ENCODE measurements around the gene RFX8. TPM values are rescaled to one million over a fixed set of nuclear protein-coding genes. Genes with fewer than 3 reads are reported as not detected.

Gene RFX8
- total RNA-seq, result under 1 TPM in 1 of 4 donors, not detected in 3; 0.83 TPM
- polyA plus RNA-seq, result under 1 TPM in 1 of 3 donors, not detected in 2; 0.12 TPM

DNA sequence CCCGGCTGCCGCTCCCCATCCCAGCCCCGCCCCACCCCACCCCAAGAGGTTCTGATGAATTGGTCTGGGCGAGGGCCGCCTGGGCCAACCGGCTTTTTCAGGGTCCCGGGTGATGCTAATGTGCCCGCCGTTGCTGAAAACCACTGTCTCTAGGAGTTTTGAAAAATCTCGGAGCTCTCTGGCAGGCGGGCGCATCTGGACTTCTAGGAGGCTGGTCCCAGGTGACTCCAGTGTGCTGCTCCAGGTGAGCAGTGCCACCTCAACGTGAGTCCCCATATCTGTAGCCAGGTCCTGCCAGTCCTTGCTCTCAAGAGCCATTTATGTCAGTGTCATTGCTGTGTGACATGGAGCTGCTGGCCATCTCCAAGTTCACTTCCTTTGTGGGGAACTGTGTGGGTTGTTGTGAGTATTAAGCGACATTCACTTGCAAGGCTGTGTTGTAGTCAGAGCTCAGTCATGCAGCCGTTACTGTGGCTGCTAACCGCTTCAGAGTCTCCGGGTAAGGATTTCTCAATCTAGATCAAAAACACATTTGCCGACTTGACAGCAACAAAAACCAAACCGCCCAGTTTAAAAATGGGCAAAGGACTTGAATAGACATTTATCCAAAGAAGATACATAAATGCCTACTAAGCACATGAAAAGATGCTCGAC, at the start of gene RFX8:
Gene RFX8 (minus strand): TSS at position 382 of the 654 bp plus-strand sequence. CDS start 8,264 bp downstream, outside the sequence.
- intact Hi-C loops (cut with DNase I), result no loop called here
- H3K4me3 ChIP-seq, result peak within 1 kb of the TSS; percentile 34 to 71 (median 60)
- H3K9me3 ChIP-seq, result no peaks in the 10 kb centered on the region
- H3K27me3 ChIP-seq, result no peaks in the 10 kb centered on the region
- TF ChIP-seq, protein P1, sequence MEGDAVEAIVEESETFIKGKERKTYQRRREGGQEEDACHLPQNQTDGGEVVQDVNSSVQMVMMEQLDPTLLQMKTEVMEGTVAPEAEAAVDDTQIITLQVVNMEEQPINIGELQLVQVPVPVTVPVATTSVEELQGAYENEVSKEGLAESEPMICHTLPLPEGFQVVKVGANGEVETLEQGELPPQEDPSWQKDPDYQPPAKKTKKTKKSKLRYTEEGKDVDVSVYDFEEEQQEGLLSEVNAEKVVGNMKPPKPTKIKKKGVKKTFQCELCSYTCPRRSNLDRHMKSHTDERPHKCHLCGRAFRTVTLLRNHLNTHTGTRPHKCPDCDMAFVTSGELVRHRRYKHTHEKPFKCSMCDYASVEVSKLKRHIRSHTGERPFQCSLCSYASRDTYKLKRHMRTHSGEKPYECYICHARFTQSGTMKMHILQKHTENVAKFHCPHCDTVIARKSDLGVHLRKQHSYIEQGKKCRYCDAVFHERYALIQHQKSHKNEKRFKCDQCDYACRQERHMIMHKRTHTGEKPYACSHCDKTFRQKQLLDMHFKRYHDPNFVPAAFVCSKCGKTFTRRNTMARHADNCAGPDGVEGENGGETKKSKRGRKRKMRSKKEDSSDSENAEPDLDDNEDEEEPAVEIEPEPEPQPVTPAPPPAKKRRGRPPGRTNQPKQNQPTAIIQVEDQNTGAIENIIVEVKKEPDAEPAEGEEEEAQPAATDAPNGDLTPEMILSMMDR (IDR thresholded peaks at IDR 0.05), result no peak
- TF ChIP-seq POLR2A (IDR thresholded peaks at IDR 0.05) (no peak), EP300 (IDR thresholded peaks at IDR 0.05) (no peak), POLR2AphosphoS5 (IDR thresholded peaks at IDR 0.05) (no peak)
- H3K36me3 ChIP-seq, result no peaks in the 10 kb centered on the region
- H3K27ac ChIP-seq, result peak within 1 kb of the TSS; percentile 50 to 70 (median 59)
- 25 to 50% methylated on average over 20 of the region's 20 CpGs for WGBS, 2 donors
- peaks cover 0 to 30% (median 20%) of the 10 kb centered on the region in 4 donors for H3K4me1 ChIP-seq
- no peak for DNase-seq

DNA sequence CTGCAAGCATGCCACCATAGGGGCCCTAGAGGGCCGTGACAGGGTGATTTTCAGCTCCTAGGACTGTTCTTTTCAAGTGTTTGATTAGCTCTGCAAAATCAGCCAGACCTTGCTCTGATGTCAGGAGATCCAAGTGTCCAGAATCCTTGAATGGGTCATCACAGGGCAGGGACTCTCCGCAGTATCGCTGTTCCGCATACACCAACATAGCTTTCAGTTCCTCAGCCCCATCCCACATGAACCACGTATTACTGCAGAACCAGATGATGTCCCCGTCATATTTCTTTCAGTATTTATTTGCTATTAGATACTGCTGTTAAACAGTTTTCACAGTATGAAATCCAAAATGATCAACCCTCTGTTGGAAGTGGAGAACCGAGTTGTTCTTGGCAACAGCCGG, 46.6 kb upstream of the RFX8 start:
- H3K4me3 ChIP-seq, result no peak overlapping the region
- no peaks in the 10 kb centered on the region for H3K9me3 ChIP-seq
- H3K36me3 ChIP-seq, result no peaks in the 10 kb centered on the region
- 86 to 95% methylated on average over 8 of the region's 8 CpGs for WGBS, 2 donors
- intact Hi-C loops (cut with DNase I), result no loop called here
- TF ChIP-seq POLR2AphosphoS5 (IDR thresholded peaks at IDR 0.05) (no peak), POLR2A (IDR thresholded peaks at IDR 0.05) (no peak), EP300 (IDR thresholded peaks at IDR 0.05) (no peak)
- TF ChIP-seq, protein P1 (IDR thresholded peaks at IDR 0.05), result no peak
- no peak for DNase-seq
- no peak overlapping the region for H3K27ac ChIP-seq
- H3K27me3 ChIP-seq, result no peaks in the 10 kb centered on the region
- H3K4me1 ChIP-seq, result peaks cover 0 to 29% (median 14%) of the 10 kb centered on the region in 4 donors

DNA sequence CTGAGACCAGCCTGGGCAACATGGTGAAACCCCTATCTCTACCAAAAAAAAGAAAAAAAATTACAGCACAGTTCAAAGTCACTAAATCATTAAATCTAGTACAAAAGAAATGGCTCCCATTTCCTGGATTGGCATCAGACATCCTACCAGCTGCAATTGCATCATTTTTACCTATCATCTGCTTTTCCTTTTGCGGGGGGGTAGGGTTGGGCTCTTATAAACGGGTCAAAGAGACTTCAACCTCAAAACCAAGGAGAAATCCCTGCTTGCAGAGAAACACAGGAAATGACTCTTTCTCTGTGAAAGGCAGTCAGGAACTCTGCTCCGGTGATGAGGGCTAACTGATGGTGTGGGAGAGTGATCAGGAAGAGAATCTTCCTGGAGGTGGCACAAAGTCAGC, 45.3 kb upstream of the RFX8 start:
- no peak for DNase-seq
- no peaks in the 10 kb centered on the region for H3K36me3 ChIP-seq
- H3K27ac ChIP-seq, result no peak overlapping the region
- H3K9me3 ChIP-seq, result no peaks in the 10 kb centered on the region
- H3K4me3 ChIP-seq, result no peak overlapping the region
- no peaks in the 10 kb centered on the region for H3K27me3 ChIP-seq
- 47 to 53% methylated on average over 3 of the region's 3 CpGs for WGBS, 2 donors
- peaks cover 0 to 23% (median 16%) of the 10 kb centered on the region in 4 donors for H3K4me1 ChIP-seq
- intact Hi-C loops (cut with DNase I), result no loop called here
- TF ChIP-seq, protein P1 (IDR thresholded peaks at IDR 0.05), result no peak
- TF ChIP-seq POLR2A (IDR thresholded peaks at IDR 0.05) (no peak), EP300 (IDR thresholded peaks at IDR 0.05) (no peak), POLR2AphosphoS5 (IDR thresholded peaks at IDR 0.05) (no peak)

DNA sequence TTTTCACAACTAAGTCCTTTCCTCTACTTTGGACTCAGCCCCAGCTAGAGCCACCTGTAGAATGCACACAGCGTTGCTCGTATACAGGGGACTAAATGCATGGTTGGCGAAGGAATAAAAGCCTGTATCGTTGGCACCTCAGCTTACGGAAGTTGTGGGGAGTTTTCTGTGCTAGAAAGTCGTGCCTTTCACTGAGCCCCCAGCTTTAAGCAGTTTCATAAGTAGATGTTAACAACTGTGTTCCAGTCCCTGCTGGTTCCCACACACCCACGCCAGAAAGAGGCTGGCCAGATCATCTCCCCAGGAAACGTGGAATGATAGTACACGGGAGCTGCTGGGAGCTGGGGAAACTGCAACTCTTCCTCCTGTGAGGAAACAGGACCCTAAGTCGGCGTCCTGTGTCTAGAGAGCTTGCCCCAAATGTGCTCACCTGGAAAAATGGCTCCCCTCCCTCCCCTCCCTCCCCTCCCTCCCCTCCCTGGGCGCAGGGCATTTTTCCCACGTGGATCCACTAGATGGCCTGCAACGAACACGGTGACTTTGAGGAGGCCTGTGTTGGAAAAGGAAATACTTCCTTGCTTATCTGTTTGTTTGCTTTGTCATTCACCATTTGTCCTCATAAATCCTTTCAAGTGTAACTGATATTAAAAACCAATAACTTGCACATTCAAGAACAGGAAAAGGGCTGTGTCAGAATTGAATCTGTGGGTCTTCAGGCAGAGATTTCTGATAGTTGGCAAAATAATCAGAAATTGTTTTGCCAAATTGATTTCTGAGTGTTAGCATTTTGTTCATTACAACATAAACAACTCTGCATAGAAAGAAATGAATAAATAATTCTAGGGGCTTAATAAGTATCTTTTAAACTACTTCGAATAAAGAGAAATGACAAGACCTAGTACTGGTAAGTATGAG, 43.9 kb upstream of the RFX8 start:
- DNase-seq, result no peak
- intact Hi-C loops (cut with DNase I), result loop anchor here (2.0 kb wide), 1 partner anchor 312 kb away; no protein-coding TSS in a partner anchor
- TF ChIP-seq POLR2AphosphoS5 (IDR thresholded peaks at IDR 0.05), result no peak
- TF ChIP-seq, protein P1 (IDR thresholded peaks at IDR 0.05), result peak in 2 of 4 experiments; percentile 7 to 25

More for the DNA sequence above, 43.9 kb upstream of the RFX8 start:
- no peaks in the 10 kb centered on the region for H3K27me3 ChIP-seq
- peaks cover 0 to 19% (median 9%) of the 10 kb centered on the region in 4 donors for H3K4me1 ChIP-seq
- H3K36me3 ChIP-seq, result no peaks in the 10 kb centered on the region
- H3K9me3 ChIP-seq, result no peaks in the 10 kb centered on the region
- H3K4me3 ChIP-seq, result no peak overlapping the region
- WGBS, 2 donors, result 37 to 57% methylated on average over 16 of the region's 16 CpGs
- H3K27ac ChIP-seq, result peak overlapping the region in 2 of 4 donors; percentile 17 to 35

Measured in sigmoid colon (tissue), 7 donors.